ENCODE data around the gene CLIC4. TPM values are rescaled to one million over a fixed set of nuclear protein-coding genes. Genes with fewer than 3 reads are reported as not detected.
"Not testable (repeated sequence)": the region's sequence is repeated elsewhere in the genome, so short reads cannot be mapped to it uniquely, and the experiment has no call there.

CLIC4 gene
- polyA plus RNA-seq, 3 donors, result 165 to 169 (median 168) TPM

- DNase-seq, result no peak
These were observed 2.9 kb upstream of the CLIC4 start for GRCh38 chr1:24742090-24742938.

DNA sequence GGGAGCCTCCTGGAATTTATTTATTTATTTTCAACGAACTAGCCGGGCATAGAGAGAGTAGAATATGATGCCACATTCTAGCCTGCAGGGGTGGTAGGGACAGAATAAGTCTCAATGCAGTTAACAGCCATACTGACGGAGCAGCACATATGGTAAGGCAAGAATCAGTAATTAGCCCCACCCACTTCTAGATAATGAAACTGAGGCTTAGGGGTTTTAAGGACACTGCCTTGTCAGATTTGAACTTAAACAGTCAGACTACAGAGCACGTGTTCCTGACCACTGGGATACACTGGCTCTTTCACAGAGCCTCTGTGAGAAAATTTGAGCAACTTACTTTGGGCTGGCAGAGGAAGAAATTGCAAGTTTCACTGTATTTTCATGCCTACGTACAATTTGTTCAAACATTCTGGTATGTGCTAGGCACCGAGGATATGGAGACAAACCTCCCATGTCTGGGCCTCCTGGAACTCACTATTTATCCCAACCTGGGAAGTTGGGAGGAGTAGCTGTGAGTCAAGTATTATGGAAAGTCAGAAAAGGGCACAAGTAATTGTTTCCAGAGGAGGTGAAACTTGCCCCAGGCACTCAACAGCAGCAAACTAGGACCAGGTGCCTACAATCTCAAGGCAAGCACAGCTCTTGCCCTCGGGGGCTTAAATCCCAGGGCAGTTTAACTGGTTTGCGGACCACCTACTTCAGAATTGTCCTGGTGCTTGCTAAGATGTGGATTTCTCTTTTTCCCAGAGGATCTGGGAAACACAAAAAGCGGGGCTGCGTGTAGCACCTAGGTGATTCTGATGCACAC is 1.6 kb upstream of the CLIC4 start:
- DNase-seq, result no peak

GRCh38 chr1:24745711-24746413 is 615 bp downstream of the CLIC4 start:
- no peak for DNase-seq

DNA sequence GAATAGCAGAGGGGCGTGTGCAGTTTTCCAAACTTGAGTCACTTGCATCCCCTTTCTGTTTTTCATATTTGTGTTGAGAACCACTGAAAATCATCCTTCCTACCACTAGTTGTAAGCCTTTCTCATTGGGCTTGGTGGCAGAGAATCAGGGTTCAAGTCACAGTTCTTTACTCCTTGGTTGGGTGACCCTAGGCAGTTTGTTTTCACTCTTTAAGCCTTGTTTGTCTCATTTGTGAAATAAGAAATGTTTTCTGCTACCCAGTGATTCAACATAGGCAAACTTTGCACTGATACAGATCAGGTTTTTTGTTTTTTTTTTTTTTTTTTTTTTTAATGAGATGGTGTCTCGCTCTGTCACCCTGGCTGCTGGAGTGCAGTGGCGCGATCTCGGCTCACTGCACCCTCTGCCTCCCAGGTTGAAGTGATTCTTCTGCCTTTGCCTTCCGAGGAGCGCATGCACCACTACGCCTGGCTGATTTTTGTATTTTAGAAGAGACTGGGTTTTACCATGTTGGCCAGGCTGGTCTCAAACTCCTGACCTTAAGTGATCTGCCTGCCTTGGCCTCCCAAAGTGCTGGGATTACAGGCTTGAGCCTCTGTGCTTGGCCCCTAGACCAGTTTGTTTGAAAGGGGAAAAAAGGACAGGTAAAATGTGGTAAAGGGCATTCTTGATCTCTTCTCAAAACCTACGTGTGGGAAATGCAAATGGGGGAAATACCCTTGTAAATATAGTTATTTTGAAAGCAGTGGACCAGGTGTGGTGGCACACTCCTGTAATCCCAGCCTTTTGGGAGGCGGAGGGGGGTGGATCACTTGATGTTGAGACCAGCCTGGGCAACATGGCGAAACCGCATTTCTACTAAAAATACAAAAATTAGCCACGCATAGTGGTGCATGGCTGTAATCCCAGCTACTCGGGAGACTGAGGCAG is 3.2 kb downstream of the CLIC4 start:
- DNase-seq, result no peak

DNA sequence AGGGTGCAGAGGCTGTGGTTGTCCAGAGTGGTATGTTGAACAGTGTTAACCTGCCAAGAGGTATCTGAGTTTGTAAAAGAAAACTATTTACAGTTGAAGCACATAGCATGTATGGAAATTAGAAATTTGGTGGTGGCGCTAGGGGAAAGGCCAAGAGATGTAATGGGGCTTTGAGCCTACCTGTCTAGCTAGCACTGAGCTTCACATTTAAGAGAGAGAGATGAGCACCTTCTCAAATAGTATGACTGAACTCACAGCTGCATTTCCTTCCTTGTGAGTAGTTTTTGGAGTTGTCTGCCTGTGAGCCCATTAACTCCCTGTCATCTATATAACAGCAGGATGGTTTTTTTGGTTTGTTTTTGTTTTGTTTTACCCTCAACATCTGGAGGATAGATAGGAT is 4.0 kb downstream of the CLIC4 start:
- DNase-seq, result no peak

GRCh38 chr1:24749886-24750285 is 4.6 kb downstream of the CLIC4 start:
- no peak for DNase-seq

- DNase-seq, result no peak
These were observed 6.6 kb downstream of the CLIC4 start for GRCh38 chr1:24751833-24752232.

DNA sequence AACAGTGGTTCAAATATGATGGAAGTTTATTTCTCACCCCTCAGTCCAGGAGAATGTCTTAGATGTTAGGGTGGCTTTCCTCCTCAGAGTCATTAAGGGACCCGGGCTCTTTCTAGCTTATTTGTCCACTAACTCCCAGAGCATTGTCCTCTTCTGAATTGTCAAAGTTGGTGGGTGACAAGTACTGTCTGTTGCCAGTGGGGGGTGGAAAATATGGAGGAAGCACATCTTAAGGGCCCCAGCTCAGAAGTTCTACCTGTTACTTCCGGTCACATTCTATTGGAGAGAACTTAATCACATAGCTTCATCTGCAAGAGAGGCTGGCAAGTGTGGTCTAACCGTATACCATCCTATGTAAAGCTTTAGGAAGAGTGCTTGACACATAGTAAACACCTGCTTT is 7.1 kb downstream of the CLIC4 start:
- no peak for DNase-seq

- no peak for DNase-seq
These were observed 9.0 kb downstream of the CLIC4 start for GRCh38 chr1:24754229-24754628.

DNA sequence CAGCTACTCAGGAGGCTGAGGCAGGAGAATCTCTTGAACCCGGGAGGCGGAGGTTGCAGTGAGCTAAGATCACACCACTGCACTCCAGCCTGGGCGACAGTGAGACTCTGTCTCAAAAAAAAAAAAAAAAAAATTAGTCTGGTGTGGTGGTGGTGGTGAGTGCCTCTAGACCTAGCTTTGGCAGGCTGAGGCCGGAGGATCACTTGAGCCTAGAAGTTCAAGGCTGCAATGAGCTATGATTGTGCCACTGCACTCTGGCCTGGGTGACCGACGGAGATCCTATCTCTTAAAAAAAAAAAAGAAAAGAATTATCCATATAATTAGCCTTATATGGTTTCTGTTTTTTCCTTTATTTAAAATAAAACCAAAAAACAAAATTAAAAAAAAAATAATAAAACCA is 10.1 kb downstream of the CLIC4 start:
- DNase-seq, result not testable (repeated sequence)

DNA sequence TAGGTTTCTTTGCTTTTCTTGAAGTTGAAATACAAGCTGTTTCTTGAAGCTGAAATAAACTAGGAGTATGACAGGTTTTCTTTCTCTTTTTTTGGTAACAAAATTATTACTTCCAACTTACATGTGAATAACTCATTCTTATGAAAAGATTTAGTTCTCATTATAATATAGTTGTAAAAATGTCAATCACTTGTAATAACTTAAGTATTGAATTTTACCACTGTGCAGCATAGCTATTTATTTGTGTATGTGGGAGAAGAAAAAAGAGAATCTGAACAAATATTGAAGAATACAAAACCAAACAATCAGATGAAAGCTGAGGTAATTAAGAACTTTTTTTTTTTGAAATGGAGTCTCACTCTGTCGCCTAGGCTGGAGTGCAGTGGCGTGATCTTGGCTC is 11.1 kb downstream of the CLIC4 start:
- no peak for DNase-seq

- no peak for DNase-seq
These were observed 14.2 kb downstream of the CLIC4 start for GRCh38 chr1:24759492-24759891.

DNA sequence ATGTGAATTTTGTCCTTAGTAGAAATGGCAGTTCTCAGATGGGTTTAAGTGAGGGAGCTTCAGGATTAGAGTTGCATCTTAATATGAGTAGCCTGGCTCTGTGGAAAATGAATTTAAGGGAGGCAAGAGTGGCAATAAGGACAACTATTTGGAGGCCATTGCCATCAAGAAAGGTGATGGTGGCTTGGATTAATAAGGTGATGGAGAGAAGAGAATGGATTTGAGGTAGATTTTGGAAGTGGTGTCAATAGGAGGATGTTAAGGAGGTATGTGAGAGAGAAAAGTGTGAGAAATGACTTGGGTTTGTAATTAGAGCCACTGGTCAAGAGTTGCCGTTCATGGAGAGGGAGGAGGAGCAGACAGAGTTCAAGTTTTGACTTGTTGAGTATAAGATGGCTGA is 16.3 kb downstream of the CLIC4 start:
- no peak for DNase-seq

- DNase-seq, result no peak
These were observed 17.0 kb downstream of the CLIC4 start for GRCh38 chr1:24762133-24762676.

- DNase-seq, result no peak
These were observed 18.4 kb downstream of the CLIC4 start for GRCh38 chr1:24763671-24764070.

- no peak for DNase-seq
These were observed 19.2 kb downstream of the CLIC4 start for GRCh38 chr1:24764439-24764838.

DNA sequence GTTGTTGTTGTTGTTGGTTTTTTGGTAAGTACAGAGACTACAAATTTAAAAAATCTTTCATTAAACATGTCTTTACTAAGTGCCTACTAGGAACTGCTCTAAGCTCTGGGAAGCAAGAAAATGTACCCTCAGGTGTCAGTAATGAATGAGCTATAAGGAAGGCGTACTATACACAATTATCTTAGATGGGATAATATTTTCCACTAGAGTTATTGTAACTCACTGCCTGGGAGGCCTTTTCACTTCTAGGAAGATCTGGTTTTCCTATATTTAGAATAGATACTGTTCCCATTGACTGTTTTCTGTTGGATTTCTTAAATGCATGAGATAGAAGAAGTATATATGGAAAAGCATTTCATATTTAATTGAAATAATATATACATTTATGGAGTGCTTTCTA is 19.6 kb downstream of the CLIC4 start:
- no peak for DNase-seq

DNA sequence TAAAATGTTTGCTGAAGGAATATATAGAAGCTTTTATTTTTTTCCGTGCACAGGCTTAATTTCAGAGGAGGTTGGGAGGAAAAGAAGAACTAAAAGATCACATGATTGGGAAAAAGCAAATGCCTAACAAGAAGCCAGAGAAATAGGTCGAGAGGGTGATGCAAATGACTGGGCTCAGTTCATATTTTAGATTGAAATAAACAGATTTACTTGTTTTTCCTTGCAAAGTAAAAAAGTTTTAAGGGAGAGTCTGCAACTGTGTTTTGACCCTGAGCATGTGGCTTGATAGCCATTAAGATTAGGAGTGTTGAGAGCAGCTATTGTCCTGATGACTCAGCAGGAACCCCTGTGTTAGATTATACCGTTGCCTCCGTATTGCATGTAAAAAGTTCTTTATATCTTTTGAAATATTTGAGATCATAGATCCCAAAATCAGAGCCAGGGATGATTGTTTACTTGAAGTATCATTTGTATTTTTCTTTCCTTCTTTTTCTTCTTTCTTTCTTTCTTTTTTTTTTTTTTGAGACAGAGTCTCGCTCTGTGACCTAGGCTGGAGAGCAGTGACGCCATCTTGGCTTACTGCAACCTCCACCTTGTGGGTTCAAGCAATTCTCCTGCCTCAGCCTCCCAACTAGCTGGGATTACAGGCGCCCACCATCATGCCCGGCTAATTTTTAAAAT is 20.2 kb downstream of the CLIC4 start:
- no peak for DNase-seq

DNA sequence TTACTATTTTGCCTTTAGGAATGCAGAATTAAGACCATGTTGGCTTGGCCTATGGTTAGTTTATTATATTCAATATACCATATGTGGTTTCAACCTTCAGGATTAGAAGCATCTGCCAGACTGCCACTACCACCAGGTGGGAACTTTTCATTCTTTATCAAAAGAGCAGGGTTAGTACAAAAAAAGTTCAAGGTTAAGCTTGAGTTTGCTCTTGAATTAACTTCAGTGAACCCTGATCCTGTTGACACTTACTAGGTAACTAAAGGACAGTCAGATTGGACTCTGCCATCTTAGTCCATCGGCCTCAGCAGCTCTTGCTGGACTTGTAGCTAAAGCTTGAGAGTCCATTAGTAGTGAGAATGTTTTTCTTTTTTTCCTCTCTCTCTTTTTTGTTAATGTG is 22.1 kb downstream of the CLIC4 start:
- DNase-seq, result no peak

DNA sequence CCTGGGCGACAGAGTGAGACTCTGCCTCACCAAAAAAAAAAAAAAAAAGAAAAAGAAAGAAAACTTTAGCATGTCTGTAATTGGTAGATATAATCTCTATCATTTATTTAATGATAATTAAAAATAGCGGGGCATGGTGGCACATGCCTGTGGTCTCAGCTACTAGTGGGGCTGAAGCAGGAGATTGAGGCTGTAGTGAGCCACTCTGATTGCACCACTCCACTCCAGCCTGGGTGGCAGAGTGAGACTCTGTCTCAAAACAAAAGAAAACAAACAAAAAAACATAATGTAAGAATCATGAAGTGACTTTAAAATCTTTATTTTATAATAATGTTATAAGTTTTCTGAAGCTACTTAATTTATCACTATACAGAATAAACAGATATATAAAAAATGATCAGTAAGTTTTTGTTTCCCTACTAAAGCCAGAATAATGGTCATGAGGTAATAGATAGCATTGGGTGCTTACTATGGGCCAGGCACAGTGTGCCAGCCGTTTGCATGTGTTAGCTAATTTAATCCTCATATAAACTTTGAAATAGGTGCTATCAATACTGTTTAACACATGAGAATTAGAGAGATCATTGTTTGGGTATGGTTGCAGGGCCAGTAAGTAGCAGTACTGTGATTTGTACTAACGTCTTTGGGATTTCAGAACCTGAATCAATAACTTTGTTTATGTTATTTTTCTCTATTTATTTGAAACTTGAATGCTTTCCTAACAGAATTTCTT is 23.8 kb downstream of the CLIC4 start:
- no peak for DNase-seq

Measured in renal pelvis (tissue), 4 donors.